ENCODE data around the gene TRIP13. TPM values are rescaled to one million over a fixed set of nuclear protein-coding genes. Genes with fewer than 3 reads are reported as not detected.

TRIP13 gene
- total and polyA plus RNA-seq, 2 of the 13 experiments (the other 11 are each of a cell fraction or from before 2014, with no cell fraction given): 13.5 to 33.0 TPM

- Histone ChIP-seq H2AFZ (ENCODE audit: low read length) (no peak overlapping the region), H3K4me2 (ENCODE audit: low read depth, low read length) (no peak overlapping the region), H3K9ac (ENCODE audit: insufficient read depth, low read depth, low read length) (no peak overlapping the region), H3K27me3 (ENCODE audit: control insufficient read depth in 1 of 2, insufficient read depth in 2 of 2, low read length in 2 of 2) (no peaks in the 10 kb centered on the region), H3K9me3 (ENCODE audit: low read length) (no peaks in the 10 kb centered on the region), H3K36me3 (replicated peaks in 1 of 2; ENCODE audit: control insufficient read depth in 1 of 2, insufficient read depth in 2 of 2, low read length in 2 of 2) (peaks cover 0 to 12% of the 10 kb centered on the region in 2 experiments; a peak in 3 of 5 replicates), H3K27ac (ENCODE audit: extremely low read length, insufficient read depth, low read length) (no peak overlapping the region), H3K79me2 (ENCODE audit: insufficient read depth, low read length) (no peaks in the 10 kb centered on the region), H4K20me1 (ENCODE audit: insufficient read depth, low read length) (0 out of 2 replicates have a peak, but pooled peaks cover 3% of the 10 kb centered on the region), H3K4me3 (replicated peaks in 1 of 3; ENCODE audit: insufficient read depth in 1 of 3, low read depth in 2 of 3, low read length in 3 of 3) (no peak overlapping the region), H3K4me1 (ENCODE audit: insufficient read depth, low read length) (peaks cover 23% of the 10 kb centered on the region)
- WGBS (ENCODE audit: low lambda C conversion rate): 72% methylated on average over 4 of the region's 9 CpGs
- intact Hi-C loops (cut with micrococcal nuclease; ENCODE audit: unreplicated experiment) (loop anchor here (5.0 kb wide), 2 partner anchors 61 to 246 kb away; no protein-coding TSS in a partner anchor), in situ Hi-C loops (cut with HindIII; ENCODE audit: extremely low pct_ligation_motif_present, low pct_unique_long_range_greater_than_20kb) (loop anchor here (10.0 kb wide), 1 partner anchor 243 kb away; no protein-coding TSS in a partner anchor)
- ChIA-PET POLR2A (no interaction called here), CTCF (ENCODE audit: low intra/inter-chr PET ratio, low total read pairs) (interaction anchor here (2.5 to 3.3 kb wide), 2 partner anchors 88 to 246 kb away, joined by 9 to 34 read pairs; partner anchors contain the start of gene NKD2)
- FAIRE-seq (no peak), ATAC-seq (no peak), DNase-seq (ENCODE audit: low spot score) (no peak)
- TF ChIP-seq KAT2B (IDR thresholded peaks at IDR 0.05; ENCODE audit: borderline replicate concordance, low read depth, low read length): no peak
- no peak for TF ChIP-seq MAX (IDR thresholded peaks at IDR 0.05)
- no peak for TF ChIP-seq ZNF326 (CRISPR knock-in tag; IDR thresholded peaks at IDR 0.05; ENCODE audit: borderline replicate concordance)
- TF ChIP-seq ZNF570 (CRISPR knock-in tag; IDR thresholded peaks at IDR 0.05; ENCODE audit: borderline replicate concordance): no peak
- TF ChIP-seq LRRFIP1 (CRISPR knock-in tag; conservative IDR thresholded peaks at IDR 0.05): no peak
- TF ChIP-seq ZBTB3 (CRISPR knock-in tag; IDR thresholded peaks at IDR 0.05; ENCODE audit: borderline replicate concordance, low read depth): no peak
- no TSS peak for BruUV-seq (replicated peaks)
Measured at GRCh38 chr5:921456-922435, 29.1 kb downstream of the TRIP13 start.

Measured in HepG2 (cell line).